Progenitor cell of endocrine pancreas (in vitro differentiated cells): Measurements from ENCODE around the gene PCSK5. TPM values are rescaled to one million over a fixed set of nuclear protein-coding genes. Genes with fewer than 3 reads are reported as not detected.
A peak's percentile ranks its signal among the peaks of the same experiment; 100 is the strongest.
"Not testable (repeated sequence)": the region's sequence is repeated elsewhere in the genome, so short reads cannot be mapped to it uniquely, and the experiment has no call there.

ENCODE experiments used
- DNase-seq: peaks from one replicate; pipeline ENCODE4 v3.0.0; 2021; ENCODE audit warnings: low spot score; ENCODE audit not compliant: unreplicated experiment
- H3K27ac Mint-ChIP-seq: 2 replicates; pipeline ENCODE4 v1.8.0; 2021; ENCODE audit warnings: mild to moderate bottlenecking, moderate library complexity, mixed read lengths
- H3K27me3 Mint-ChIP-seq: 2 replicates; pipeline ENCODE4 v1.8.0; 2021; ENCODE audit warnings: mixed read lengths
- H3K36me3 Mint-ChIP-seq: 2 replicates; pipeline ENCODE4 v1.8.0; 2022; ENCODE audit warnings: mixed read lengths; ENCODE audit not compliant: insufficient read depth
- H3K4me1 Mint-ChIP-seq: 2 replicates; pipeline ENCODE4 v1.8.0; 2021; ENCODE audit warnings: low read depth, mixed read lengths
- H3K4me3 Mint-ChIP-seq: 2 replicates; pipeline ENCODE4 v1.8.0; 2021; ENCODE audit warnings: low read depth, mild to moderate bottlenecking, moderate library complexity, mixed read lengths
- H3K9me3 Mint-ChIP-seq: 2 replicates; pipeline ENCODE4 v1.8.0; 2021; ENCODE audit warnings: low read depth, mixed read lengths
- CTCF ChIP-seq: fragments of 200-600 bp; sonication (generic); IDR thresholded peaks from one replicate; pipeline ENCODE4 v1.5.0; 2021; ENCODE audit warnings: antibody characterized with exemption, mild to moderate bottlenecking; ENCODE audit not compliant: unreplicated experiment
- total RNA-seq: library from RNA; stranded (reverse); gene quantifications from 2 replicates; pipeline ENCODE4 v1.2.1, GENCODE V29; 2021

PCSK5 gene
- total RNA-seq, 1 donor from 2014 or later = 7.3 TPM

GRCh38 chr9:76322810-76323209, 432.3 kb downstream of the PCSK5 start:
- Mint-ChIP-seq H3K9me3 (no peaks in the 10 kb centered on the region), H3K27ac (no peak overlapping the region)
- no peak for DNase-seq

GRCh38 chr9:76323490-76323889, 433.0 kb downstream of the PCSK5 start:
- DNase-seq = no peak
- Mint-ChIP-seq H3K4me3 (no peak overlapping the region), H3K9me3 (no peaks in the 10 kb centered on the region), H3K27me3 (peaks cover 42% of the 10 kb centered on the region), H3K4me1 (no peaks in the 10 kb centered on the region), H3K27ac (no peak overlapping the region), H3K36me3 (no peaks in the 10 kb centered on the region)
- TF ChIP-seq CTCF = no peak

More at GRCh38 chr9:76322810-76323209, 432.3 kb downstream of the PCSK5 start:
- no peaks in the 10 kb centered on the region for H3K4me1 Mint-ChIP-seq
- H3K27me3 Mint-ChIP-seq = peaks cover 35% of the 10 kb centered on the region
- TF ChIP-seq CTCF = no peak
- no peak overlapping the region for H3K4me3 Mint-ChIP-seq
- no peaks in the 10 kb centered on the region for H3K36me3 Mint-ChIP-seq

- not testable (repeated sequence) for H3K36me3 Mint-ChIP-seq, DNase-seq, H3K27ac Mint-ChIP-seq, H3K9me3 Mint-ChIP-seq, H3K4me1 Mint-ChIP-seq, H3K4me3 Mint-ChIP-seq
- H3K27me3 Mint-ChIP-seq = peaks cover 44% of the 10 kb centered on the region
Observed at GRCh38 chr9:76324030-76324429, 433.6 kb downstream of the PCSK5 start.

GRCh38 chr9:76330034-76330433, 439.6 kb downstream of the PCSK5 start:
- H3K4me1 Mint-ChIP-seq = peaks cover 20% of the 10 kb centered on the region
- peaks cover 2% of the 10 kb centered on the region for H3K36me3 Mint-ChIP-seq
- no peak overlapping the region for H3K27ac Mint-ChIP-seq
- H3K27me3 Mint-ChIP-seq = peaks cover 44% of the 10 kb centered on the region
- H3K4me3 Mint-ChIP-seq = no peak overlapping the region
- no peak for TF ChIP-seq CTCF
- no peaks in the 10 kb centered on the region for H3K9me3 Mint-ChIP-seq
- DNase-seq = no peak

GRCh38 chr9:76333388-76333787, 442.9 kb downstream of the PCSK5 start:
- Mint-ChIP-seq H3K4me3 (no peak overlapping the region), H3K36me3 (peaks cover 2% of the 10 kb centered on the region), H3K27me3 (peaks cover 50% of the 10 kb centered on the region), H3K4me1 (peaks cover 21% of the 10 kb centered on the region), H3K27ac (peak overlapping the region; percentile 22), H3K9me3 (no peaks in the 10 kb centered on the region)
- TF ChIP-seq CTCF = no peak
- no peak for DNase-seq

- peak overlapping the region; percentile 10 for H3K27ac Mint-ChIP-seq
- H3K9me3 Mint-ChIP-seq = no peaks in the 10 kb centered on the region
- peaks cover 2% of the 10 kb centered on the region for H3K36me3 Mint-ChIP-seq
- no peak for DNase-seq
- H3K4me1 Mint-ChIP-seq = peaks cover 21% of the 10 kb centered on the region
- peaks cover 54% of the 10 kb centered on the region for H3K27me3 Mint-ChIP-seq
- TF ChIP-seq CTCF = no peak
- H3K4me3 Mint-ChIP-seq = no peak overlapping the region
Observed at GRCh38 chr9:76333964-76334363, 443.5 kb downstream of the PCSK5 start.
